ENCODE results near the gene LUC7L3. TPM values are rescaled to one million over a fixed set of nuclear protein-coding genes. Genes with fewer than 3 reads are reported as not detected.

LUC7L3 gene
- total RNA-seq, 1 donor from 2014 or later = 105 TPM

GRCh38 chr17:50787106-50787505, 67.7 kb downstream of the LUC7L3 start:
- no peak for TF ChIP-seq CTCF (IDR thresholded peaks at IDR 0.05)
- H3K36me3 Mint-ChIP-seq (ENCODE audit: unreplicated experiment) = no peaks in the 10 kb centered on the region
- no peaks in the 10 kb centered on the region for H3K4me1 Mint-ChIP-seq (ENCODE audit: unreplicated experiment)
- DNase-seq (ENCODE audit: extremely low spot score, unreplicated experiment) = no peak
- H3K27me3 Mint-ChIP-seq (ENCODE audit: unreplicated experiment) = no peaks in the 10 kb centered on the region
- H3K9me3 Mint-ChIP-seq (ENCODE audit: unreplicated experiment) = no peaks in the 10 kb centered on the region
- H3K4me3 Mint-ChIP-seq (ENCODE audit: unreplicated experiment) = no peak overlapping the region
- no peak overlapping the region for H3K27ac Mint-ChIP-seq (ENCODE audit: unreplicated experiment)

GRCh38 chr17:50790618-50791017, 71.2 kb downstream of the LUC7L3 start:
- Mint-ChIP-seq H3K4me1 (ENCODE audit: unreplicated experiment) (no peaks in the 10 kb centered on the region), H3K27ac (ENCODE audit: unreplicated experiment) (no peak overlapping the region), H3K9me3 (ENCODE audit: unreplicated experiment) (no peaks in the 10 kb centered on the region), H3K36me3 (ENCODE audit: unreplicated experiment) (no peaks in the 10 kb centered on the region), H3K27me3 (ENCODE audit: unreplicated experiment) (no peaks in the 10 kb centered on the region), H3K4me3 (ENCODE audit: unreplicated experiment) (no peak overlapping the region)
- DNase-seq (ENCODE audit: extremely low spot score, unreplicated experiment) = no peak
- TF ChIP-seq CTCF (IDR thresholded peaks at IDR 0.05) = no peak

- Mint-ChIP-seq H3K9me3 (ENCODE audit: unreplicated experiment) (no peaks in the 10 kb centered on the region), H3K4me3 (ENCODE audit: unreplicated experiment) (no peak overlapping the region), H3K27me3 (ENCODE audit: unreplicated experiment) (no peaks in the 10 kb centered on the region), H3K36me3 (ENCODE audit: unreplicated experiment) (no peaks in the 10 kb centered on the region), H3K27ac (ENCODE audit: unreplicated experiment) (no peak overlapping the region), H3K4me1 (ENCODE audit: unreplicated experiment) (no peaks in the 10 kb centered on the region)
- no peak for DNase-seq (ENCODE audit: extremely low spot score, unreplicated experiment)
- no peak for TF ChIP-seq CTCF (IDR thresholded peaks at IDR 0.05)
Measured at GRCh38 chr17:50792132-50792531, 72.7 kb downstream of the LUC7L3 start.

GRCh38 chr17:50793007-50793406, 73.6 kb downstream of the LUC7L3 start:
- no peak overlapping the region for H3K27ac Mint-ChIP-seq (ENCODE audit: unreplicated experiment)
- no peak for DNase-seq (ENCODE audit: extremely low spot score, unreplicated experiment)
- no peak overlapping the region for H3K4me3 Mint-ChIP-seq (ENCODE audit: unreplicated experiment)

GRCh38 chr17:50794361-50794760, 75.0 kb downstream of the LUC7L3 start:
- Mint-ChIP-seq H3K27ac (ENCODE audit: unreplicated experiment) (no peak overlapping the region), H3K4me3 (ENCODE audit: unreplicated experiment) (no peak overlapping the region), H3K36me3 (ENCODE audit: unreplicated experiment) (no peaks in the 10 kb centered on the region), H3K9me3 (ENCODE audit: unreplicated experiment) (no peaks in the 10 kb centered on the region), H3K27me3 (ENCODE audit: unreplicated experiment) (no peaks in the 10 kb centered on the region), H3K4me1 (ENCODE audit: unreplicated experiment) (peaks cover 4% of the 10 kb centered on the region)
- no peak for DNase-seq (ENCODE audit: extremely low spot score, unreplicated experiment)
- no peak for TF ChIP-seq CTCF (IDR thresholded peaks at IDR 0.05)

More at GRCh38 chr17:50793007-50793406, 73.6 kb downstream of the LUC7L3 start:
- no peaks in the 10 kb centered on the region for H3K27me3 Mint-ChIP-seq (ENCODE audit: unreplicated experiment)
- H3K9me3 Mint-ChIP-seq (ENCODE audit: unreplicated experiment) = no peaks in the 10 kb centered on the region
- TF ChIP-seq CTCF (IDR thresholded peaks at IDR 0.05) = no peak
- H3K4me1 Mint-ChIP-seq (ENCODE audit: unreplicated experiment) = peaks cover 4% of the 10 kb centered on the region
- no peaks in the 10 kb centered on the region for H3K36me3 Mint-ChIP-seq (ENCODE audit: unreplicated experiment)

Measured in osteocyte (in vitro differentiated cells).